H1 (cell line): ENCODE results near the gene ACTG1. TPM values are rescaled to one million over a fixed set of nuclear protein-coding genes. Genes with fewer than 3 reads are reported as not detected.

Experiments used
- CTCF ChIA-PET: fragments of 300-600 bp; sonication (Branson Sonifier 250); formaldehyde crosslinking; loops from one replicate; lab custom pipeline; 2021; ENCODE audit not compliant: partially characterized antibody; lab: Charles Lee
- POLR2A ChIA-PET: fragments of 300-600 bp; sonication (Branson Sonifier 250); formaldehyde crosslinking; loops from one replicate; lab custom pipeline; 2021; ENCODE audit warnings: inconsistent platforms; ENCODE audit not compliant: partially characterized antibody; lab: Charles Lee
- DNase-seq, 2 experiments: peaks; one replicate each; pipeline versions ENCODE4 v3.0.0 to v3.0.0-alpha.2; 2010 to 2022; ENCODE audit warnings: low spot score in 2 of 2, low read depth in 1 of 2, mixed read lengths in 1 of 2
- FAIRE-seq: peaks from 2 replicates; lab custom pipeline; 2011; peaks lifted over from hg19 to GRCh38; lab: Jason Lieb, UNC
- H2AFZ ChIP-seq: 2 replicates; pipeline ENCODE4 v1.8.1; 2012; ENCODE audit warnings: low read length, inconsistent platforms
- H2AK5ac ChIP-seq: 2 replicates; pipeline ENCODE4 v1.6.1; 2013; ENCODE audit warnings: low read depth, low read length
- H2BK120ac ChIP-seq: replicated peaks from 2 replicates; pipeline ENCODE3; 2013; ENCODE audit warnings: low read depth, low read length, inconsistent platforms
- H2BK12ac ChIP-seq: 2 replicates; pipeline ENCODE4 v1.6.1; 2013; ENCODE audit warnings: low read depth, low read length
- H2BK15ac ChIP-seq: 2 replicates; pipeline ENCODE4 v1.6.1; 2013; ENCODE audit warnings: low read length
- H2BK20ac ChIP-seq: 2 replicates; pipeline ENCODE4 v1.6.1; 2013; ENCODE audit warnings: low read length
- H2BK5ac ChIP-seq: 2 replicates; pipeline ENCODE4 v1.6.1; 2013; ENCODE audit warnings: low read depth, low read length
- H3K14ac ChIP-seq: 2 replicates; pipeline ENCODE4 v1.6.1; 2013; ENCODE audit warnings: inconsistent platforms; ENCODE audit not compliant: insufficient read length
- H3K18ac ChIP-seq: 2 replicates; pipeline ENCODE4 v1.6.1; 2013; ENCODE audit warnings: low read length; ENCODE audit errors: extremely low read depth
- H3K23ac ChIP-seq: 2 replicates; pipeline ENCODE4 v1.6.1; 2013; ENCODE audit warnings: inconsistent platforms; ENCODE audit not compliant: insufficient read length
- H3K23me2 ChIP-seq: 2 replicates; pipeline ENCODE4 v1.6.1; 2013; ENCODE audit warnings: low read depth, low read length
- H3K27ac ChIP-seq: 2 replicates; pipeline ENCODE4 v1.6.1; 2011; ENCODE audit warnings: low read depth, low read length, inconsistent platforms
- H3K27me3 ChIP-seq, 4 experiments: replicated peaks in 1 of 4; 1 replicate in 1 of 4; 2 replicates in 3 of 4; pipeline versions ENCODE4 v1.6.1 to v1.8.1; 2011 to 2013; ENCODE audit warnings: low read length in 3 of 4, mild to moderate bottlenecking in 3 of 4, inconsistent platforms in 2 of 4, mixed read lengths in 2 of 4, moderate library complexity in 1 of 4; ENCODE audit not compliant: control insufficient read depth in 3 of 4, insufficient read depth in 3 of 4; ENCODE audit errors: extremely low read depth in 1 of 4
- H3K36me3 ChIP-seq, 4 experiments: 2 replicates each; pipeline versions ENCODE4 v1.6.1 to v1.8.1; 2011 to 2013; ENCODE audit warnings: mild to moderate bottlenecking in 4 of 4, low read length in 3 of 4, moderate library complexity in 2 of 4, control low read depth in 1 of 4, inconsistent platforms in 1 of 4; ENCODE audit not compliant: insufficient read depth in 4 of 4, control insufficient read depth in 2 of 4
- H3K4ac ChIP-seq: replicated peaks from 2 replicates; pipeline ENCODE3; 2013; ENCODE audit warnings: low read length, low read depth, mixed read lengths, inconsistent platforms; ENCODE audit not compliant: insufficient read length
- H3K4me1 ChIP-seq, 4 experiments: replicated peaks in 1 of 4; 1 replicate in 1 of 4; 2 replicates in 3 of 4; pipeline versions ENCODE4 v1.6.1 to v1.8.1; 2011 to 2013; ENCODE audit warnings: low read length in 3 of 4, inconsistent platforms in 2 of 4, mixed read lengths in 1 of 4; ENCODE audit not compliant: insufficient read depth in 4 of 4, control insufficient read depth in 3 of 4
- H3K4me2 ChIP-seq, 2 experiments: 2 replicates each; pipeline versions ENCODE4 v1.6.1 to v1.8.1; 2011 to 2013; ENCODE audit warnings: low read depth in 2 of 2, low read length in 2 of 2, control low read depth in 1 of 2, inconsistent platforms in 1 of 2, mild to moderate bottlenecking in 1 of 2; ENCODE audit not compliant: insufficient read depth in 1 of 2
- H3K4me3 ChIP-seq, 4 experiments: fragments of 200-600, 300-600 bp in 1 of 4; sonication (generic), shearing (Covaris generic), sonication (Bioruptor Twin) in 1 of 4; 2 replicates each; pipeline versions ENCODE4 v1.5.1 to v1.8.1; 2011 to 2016; ENCODE audit warnings: low read length in 4 of 4, low read depth in 3 of 4, control low read depth in 2 of 4, inconsistent platforms in 2 of 4, mild to moderate bottlenecking in 2 of 4, mixed read lengths in 1 of 4, moderate library complexity in 1 of 4; ENCODE audit not compliant: insufficient read depth in 2 of 4; ENCODE audit errors: extremely low read depth in 1 of 4
- H3K56ac ChIP-seq: replicated peaks from 2 replicates; pipeline ENCODE3; 2013; ENCODE audit warnings: low read depth, mild to moderate bottlenecking, mixed read lengths, low read length, inconsistent platforms; ENCODE audit not compliant: insufficient read length
- H3K79me1 ChIP-seq: 2 replicates; pipeline ENCODE4 v1.6.1; 2013; ENCODE audit warnings: low read depth, low read length, control low read depth
- H3K79me2 ChIP-seq, 2 experiments: 2 replicates each; pipeline versions ENCODE4 v1.6.1 to v1.8.1; 2012 to 2013; ENCODE audit warnings: low read length in 2 of 2, mild to moderate bottlenecking in 2 of 2, inconsistent platforms in 1 of 2; ENCODE audit not compliant: insufficient read depth in 2 of 2, control insufficient read depth in 1 of 2
- H3K9ac ChIP-seq, 4 experiments: replicated peaks in 1 of 4; 1 replicate in 1 of 4; 2 replicates in 3 of 4; pipeline versions ENCODE4 v1.6.1 to v1.8.1; 2011 to 2013; ENCODE audit warnings: low read depth in 3 of 4, low read length in 3 of 4, control low read depth in 2 of 4, mild to moderate bottlenecking in 2 of 4, moderate library complexity in 2 of 4, inconsistent platforms in 1 of 4; ENCODE audit errors: extremely low read depth in 1 of 4
- H3K9me3 ChIP-seq, 2 experiments: 2 replicates each; pipeline versions ENCODE4 v1.6.1 to v1.8.1; 2012 to 2013; ENCODE audit warnings: mild to moderate bottlenecking in 2 of 2, moderate library complexity in 2 of 2, control low read depth in 1 of 2, inconsistent platforms in 1 of 2, low read depth in 1 of 2, low read length in 1 of 2, mixed read lengths in 1 of 2; ENCODE audit not compliant: insufficient read depth in 2 of 2
- H4K20me1 ChIP-seq, 2 experiments: replicated peaks in 1 of 2; 2 replicates each; pipeline versions ENCODE3 to v1.8.1; 2011 to 2013; ENCODE audit warnings: inconsistent platforms in 2 of 2, low read length in 2 of 2, mild to moderate bottlenecking in 1 of 2; ENCODE audit not compliant: insufficient read depth in 2 of 2, control insufficient read depth in 1 of 2
- H4K5ac ChIP-seq: 2 replicates; pipeline ENCODE4 v1.6.1; 2013; ENCODE audit warnings: low read length, low read depth, mixed read lengths, inconsistent platforms; ENCODE audit not compliant: insufficient read length
- H4K8ac ChIP-seq: 2 replicates; pipeline ENCODE4 v1.8.0; 2013; ENCODE audit warnings: mild to moderate bottlenecking, moderate library complexity, low read length, inconsistent platforms; ENCODE audit not compliant: insufficient read depth; ENCODE audit errors: extremely low read depth
- H4K91ac ChIP-seq: replicated peaks from 2 replicates; pipeline ENCODE3; 2013; ENCODE audit warnings: low read length, mixed read lengths, inconsistent platforms; ENCODE audit not compliant: insufficient read length
- CTCF ChIP-seq, 3 experiments: IDR thresholded peaks; 1 replicate in 2 of 3; 2 replicates in 1 of 3; pipeline versions ENCODE4 v1.5.1 to v1.6.1; 2011; ENCODE audit warnings: low read length in 3 of 3, mild to moderate bottlenecking in 3 of 3, inconsistent platforms in 2 of 3, low read depth in 1 of 3, moderate library complexity in 1 of 3; ENCODE audit not compliant: insufficient read depth in 1 of 3; ENCODE audit errors: control extremely low read depth in 1 of 3
- JUND ChIP-seq: IDR thresholded peaks from 2 replicates; pipeline ENCODE4 v1.6.1; 2011; ENCODE audit warnings: mild to moderate bottlenecking, improper control_type of control experiment, low read length
- POU5F1 ChIP-seq: IDR thresholded peaks from 2 replicates; pipeline ENCODE4 v1.6.1; 2011; ENCODE audit warnings: low read depth, mild to moderate bottlenecking, low read length, moderate library complexity
- RAD21 ChIP-seq, 2 experiments: IDR thresholded peaks in 1 of 2; conservative IDR thresholded peaks in 1 of 2; 2 replicates each; pipeline ENCODE4 v1.6.1; 2011; ENCODE audit warnings: low read depth in 2 of 2, low read length in 2 of 2, improper control_type of control experiment in 1 of 2, inconsistent platforms in 1 of 2, mild to moderate bottlenecking in 1 of 2, moderate library complexity in 1 of 2
- SIN3A ChIP-seq, 2 experiments: IDR thresholded peaks in 1 of 2; conservative IDR thresholded peaks in 1 of 2; 2 replicates each; pipeline ENCODE4 v1.6.1; 2011 to 2012; ENCODE audit warnings: low read length in 2 of 2, improper control_type of control experiment in 1 of 2, low read depth in 1 of 2, mild to moderate bottlenecking in 1 of 2
- TCF12 ChIP-seq: IDR thresholded peaks from 2 replicates; pipeline ENCODE4 v1.6.1; 2011; ENCODE audit warnings: low read depth, mild to moderate bottlenecking, low read length
- TEAD4 ChIP-seq: IDR thresholded peaks from 2 replicates; pipeline ENCODE4 v1.6.1; 2012; ENCODE audit warnings: low read depth, low read length, inconsistent platforms, mixed read lengths
- ZNF274 ChIP-seq: IDR thresholded peaks from 2 replicates; pipeline ENCODE4 v1.7.0; 2012; ENCODE audit warnings: low read length, borderline replicate concordance; ENCODE audit errors: extremely low read depth
- WGBS, 2 experiments: shearing (Covaris generic) in 1 of 2; methylation state at CpG; one replicate each; pipeline versions ENCODE4 v1.1.6 to v1.1.7; 2013 to 2015; ENCODE audit warnings: low lambda C conversion rate in 2 of 2, mixed read lengths in 2 of 2, inconsistent platforms in 1 of 2, low coverage in 1 of 2, missing lambda C conversion rate in 1 of 2; ENCODE audit not compliant: insufficient replicate concordance in 2 of 2, insufficient coverage in 1 of 2, insufficient read length in 1 of 2; ENCODE audit errors: extremely low coverage in 1 of 2, missing lambda C conversion rate in 1 of 2; 5-methylcytosine and 5-hydroxymethylcytosine counted together
- polyA plus RNA-seq, 7 experiments: library from polyadenylated mRNA; depleted of rRNA in 3 of 7; stranded (reverse) in 5 of 7; unstranded in 2 of 7; fragments of >200 nt in 5 of 7; fragments of 200-250 nt in 2 of 7; gene quantifications; 1 replicate in 5 of 7; 2 replicates in 1 of 7; 4 replicates in 1 of 7; pipeline versions ENCODE4 v1.2.1 to v1.2.3, GENCODE V29; 2011 to 2013; ENCODE audit warnings: missing spikeins in 2 of 7, mixed read lengths in 2 of 7
- total RNA-seq: library from RNA; stranded (reverse); fragmentation: NEBNext Ultra II Directional; extraction: Animal tissue kit (Norgen Biotek cat#: 25700); gene quantifications from 2 replicates; pipeline ENCODE4 v1.2.1, GENCODE V29; 2021

Gene ACTG1
- total and polyA plus RNA-seq, 2 of the 8 experiments (the other 6 are each of a cell fraction or from before 2014, with no cell fraction given): 3,535 to 5,010 TPM

GRCh38 chr17:81537343-81537855 is 24.8 kb upstream of the ACTG1 start:
- H4K20me1 ChIP-seq: peaks cover 2 to 6% of the 10 kb centered on the region in 2 experiments
- no peak overlapping the region for H3K56ac ChIP-seq
- no peak overlapping the region for H4K5ac ChIP-seq
- H4K8ac ChIP-seq: no peak overlapping the region
- peak overlapping the region; percentile 46 for H3K4ac ChIP-seq
- H3K4me2 ChIP-seq: peak overlapping the region; percentile 57 to 72
- FAIRE-seq (peak; percentile 74), DNase-seq (peak in 1 of 2 experiments; percentile 86)
- H2AK5ac ChIP-seq: no peak overlapping the region
- peaks cover 0 to 11% (median 5%) of the 10 kb centered on the region in 4 experiments; a peak in 5 of 7 replicates for H3K4me1 ChIP-seq
- H3K79me2 ChIP-seq: no peaks in the 10 kb centered on the region
- H2BK15ac ChIP-seq: no peak overlapping the region
- peaks cover 8 to 28% (median 24%) of the 10 kb centered on the region in 4 experiments; a peak in 6 of 7 replicates for H3K27me3 ChIP-seq
- 0 out of 2 replicates have a peak, but pooled peaks cover 3% of the 10 kb centered on the region for H3K79me1 ChIP-seq
- H3K23me2 ChIP-seq: peaks cover 12% of the 10 kb centered on the region; the same call in 1 of the 2 replicates
- peak overlapping the region; percentile 45; the same call in 1 of the 2 replicates for H2BK5ac ChIP-seq
- H3K9me3 ChIP-seq: peaks cover 0 to 1% of the 10 kb centered on the region in 2 experiments; a peak in 1 of 4 replicates
- no peak overlapping the region for H3K14ac ChIP-seq
- peak overlapping the region; percentile 79 for H3K18ac ChIP-seq
- peak overlapping the region; percentile 28; the same call in 1 of the 2 replicates for H2BK12ac ChIP-seq
- ChIA-PET POLR2A (interaction anchor here (0.6 to 5.9 kb wide), 15 partner anchors 9 to 279 kb away, joined by 3 to 125 read pairs (median 5); partner anchors contain the start of genes ACTG1, BAHCC1, FAAP100 and FSCN2), CTCF (interaction anchor here (0.6 to 3.6 kb wide), 17 partner anchors 9 to 326 kb away, joined by 3 to 33 read pairs (median 5); partner anchors contain the start of gene FSCN2)
- no peak overlapping the region for H3K27ac ChIP-seq
- no peak overlapping the region for H3K9ac ChIP-seq
- no peak overlapping the region for H2BK120ac ChIP-seq
- peaks cover 0 to 10% (median 0%) of the 10 kb centered on the region in 4 experiments; a peak in 5 of 8 replicates for H3K36me3 ChIP-seq
- WGBS, 2 experiments: 14% methylated on average over 14 of the region's 17 CpGs; no CpG with 5 or more reads in 1 of the 2 experiments
- H2AFZ ChIP-seq: peak overlapping the region; percentile 41; the same call in 1 of the 2 replicates
- peak overlapping the region; percentile 52 for H4K91ac ChIP-seq
- peak overlapping the region in 1 of 4 experiments; percentile 51; a peak in 4 of 8 replicates for H3K4me3 ChIP-seq
- no peak overlapping the region for H2BK20ac ChIP-seq
- H3K23ac ChIP-seq: no peak overlapping the region
- TF ChIP-seq CTCF (IDR thresholded peaks at IDR 0.05; ENCODE audit: control extremely low read depth in 1 of 3, insufficient read depth in 1 of 3, low read depth in 1 of 3, low read length in 3 of 3) (peak; percentile 91 to 97 (median 94)), SIN3A (conservative IDR thresholded peaks at IDR 0.05 in 1 of 2, IDR thresholded peaks at IDR 0.05 in 1 of 2; ENCODE audit: low read depth in 1 of 2, low read length in 2 of 2) (0 out of 4 replicates have a peak, but pooled peaks of 1 of the 2 experiments have one; percentile 53), TCF12 (peak; percentile 79; the same call in 1 of the 2 replicates), JUND (no peak), RAD21 (IDR thresholded peaks at IDR 0.05 in 1 of 2, conservative IDR thresholded peaks at IDR 0.05 in 1 of 2; ENCODE audit: low read depth in 2 of 2, low read length in 2 of 2) (peak; percentile 86 to 91), ZNF274 (no peak), POU5F1 (no peak), TEAD4 (peak; percentile 29; the same call in 1 of the 2 replicates)
